NCI-H748 (cell line): ENCODE results near the gene PBX1.

Source experiments
- DNase-seq: peaks from one replicate; lab custom pipeline; 2025; ENCODE audit not compliant: unreplicated experiment; lab: John Stamatoyannopoulos, UW

The PBX1 gene

DNA sequence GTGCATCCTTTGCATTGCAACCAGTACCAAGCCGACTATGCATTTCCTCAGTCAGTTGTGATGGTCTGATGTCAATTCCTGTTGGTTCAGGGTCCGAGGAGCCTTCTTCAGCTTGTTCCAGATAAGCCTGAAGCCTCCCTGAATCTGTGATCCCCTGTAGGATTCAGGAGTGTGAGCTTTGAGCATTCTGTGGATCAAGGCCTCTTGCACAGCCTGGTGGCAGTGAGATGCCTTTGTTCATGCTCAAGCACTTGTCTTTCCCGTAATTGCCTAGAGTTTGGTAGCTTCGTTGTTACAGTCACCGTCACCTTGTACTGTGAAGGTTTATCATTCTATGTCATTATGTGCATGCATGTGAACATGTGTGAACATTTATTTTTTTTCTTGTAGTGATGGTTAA lies 103.5 kb downstream of the PBX1 start:
- DNase-seq = peak; percentile 15

- no peak for DNase-seq
Measured at GRCh38 chr1:164662955-164663354, 104.0 kb downstream of the PBX1 start.

DNA sequence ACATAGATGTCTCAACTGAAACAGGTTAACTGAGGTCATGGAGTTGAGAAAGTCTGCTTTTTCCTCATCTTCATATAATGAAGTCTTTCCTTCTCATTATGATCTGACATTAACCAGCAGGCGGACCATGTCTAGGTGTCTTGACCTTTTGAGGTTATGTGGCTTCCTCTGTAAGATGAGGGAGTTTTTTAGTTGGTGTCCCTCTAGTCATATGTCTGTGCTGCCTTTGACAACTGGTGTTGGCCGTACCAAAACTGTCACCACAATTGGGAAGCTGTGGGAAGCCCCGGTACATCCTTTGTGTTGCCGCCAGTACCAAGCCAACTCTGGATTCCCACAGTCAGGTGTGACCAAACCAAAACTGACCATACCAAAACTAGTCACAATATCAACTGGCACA lies 105.1 kb downstream of the PBX1 start:
- no peak for DNase-seq

DNA sequence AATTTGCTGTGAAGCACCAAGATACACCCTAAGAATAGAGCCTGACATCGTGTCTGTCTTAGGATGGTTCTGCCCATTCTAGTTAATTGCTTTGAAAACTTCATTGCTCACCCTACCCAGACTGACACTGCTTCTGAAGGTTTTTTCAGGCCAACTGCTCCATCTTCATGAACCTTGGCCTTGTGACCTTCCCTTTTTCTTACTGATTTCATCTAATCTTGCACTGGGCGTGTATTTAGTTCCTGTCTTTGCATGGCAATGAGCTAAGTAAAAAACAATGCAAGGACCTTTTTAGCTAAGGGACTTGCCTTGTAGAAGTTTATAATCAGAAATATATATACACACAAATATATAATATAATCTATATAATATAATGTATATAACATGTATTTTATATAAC lies 108.0 kb downstream of the PBX1 start:
- no peak for DNase-seq

GRCh38 chr1:164667600-164667999 lies 108.6 kb downstream of the PBX1 start:
- no peak for DNase-seq

GRCh38 chr1:164668491-164669400 lies 109.8 kb downstream of the PBX1 start:
- DNase-seq = no peak

- no peak for DNase-seq
Measured at GRCh38 chr1:164670026-164670425, 111.0 kb downstream of the PBX1 start.

DNA sequence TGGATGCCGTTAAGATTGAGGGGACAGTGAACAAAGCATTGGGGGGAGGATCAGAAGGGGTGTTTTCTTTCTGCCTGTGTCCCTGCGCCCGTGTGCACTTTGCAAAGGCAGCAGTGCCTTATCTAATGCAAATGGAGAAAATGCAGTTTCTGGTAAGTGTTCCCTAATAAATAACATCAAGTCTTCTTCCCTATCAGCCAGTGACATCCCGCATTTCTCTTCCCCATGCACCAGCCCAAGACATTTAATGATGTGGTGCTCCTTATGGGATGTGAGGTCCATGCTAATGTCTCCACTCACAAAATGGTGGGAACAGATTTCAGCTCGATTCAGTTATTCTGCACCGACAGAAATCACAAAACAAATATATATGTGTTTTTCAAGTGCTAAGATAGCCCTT lies 111.8 kb downstream of the PBX1 start:
- no peak for DNase-seq

GRCh38 chr1:164671323-164671965 lies 112.5 kb downstream of the PBX1 start:
- DNase-seq = no peak

DNA sequence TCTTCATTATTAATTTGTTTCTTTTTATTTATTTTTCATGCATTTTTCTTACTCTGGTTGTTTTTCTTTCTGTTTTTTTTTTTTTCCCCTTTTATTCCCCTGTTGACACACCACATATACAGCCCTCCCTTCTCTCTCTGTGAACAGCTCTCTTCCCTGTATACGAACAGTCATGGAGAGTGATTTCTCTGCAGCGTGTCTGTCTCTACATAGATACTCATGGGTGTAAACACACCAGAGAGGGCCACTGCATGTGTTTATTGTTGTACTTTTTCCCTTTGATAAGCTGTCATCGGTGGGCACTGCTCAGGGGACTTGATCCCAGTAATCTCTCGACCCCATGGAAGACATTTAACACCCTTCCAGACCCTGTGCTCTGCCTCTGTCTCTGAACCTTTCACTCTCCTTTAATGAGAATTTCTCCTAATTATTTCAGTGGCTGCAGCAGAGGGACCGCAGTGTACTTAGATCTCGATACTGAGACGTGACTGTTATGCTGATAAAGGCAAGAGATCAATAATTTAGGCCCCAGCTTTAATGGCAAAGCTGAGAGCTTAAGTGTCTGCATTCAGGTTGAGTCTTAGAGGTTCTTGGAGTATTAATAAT lies 113.1 kb downstream of the PBX1 start:
- DNase-seq = no peak

DNA sequence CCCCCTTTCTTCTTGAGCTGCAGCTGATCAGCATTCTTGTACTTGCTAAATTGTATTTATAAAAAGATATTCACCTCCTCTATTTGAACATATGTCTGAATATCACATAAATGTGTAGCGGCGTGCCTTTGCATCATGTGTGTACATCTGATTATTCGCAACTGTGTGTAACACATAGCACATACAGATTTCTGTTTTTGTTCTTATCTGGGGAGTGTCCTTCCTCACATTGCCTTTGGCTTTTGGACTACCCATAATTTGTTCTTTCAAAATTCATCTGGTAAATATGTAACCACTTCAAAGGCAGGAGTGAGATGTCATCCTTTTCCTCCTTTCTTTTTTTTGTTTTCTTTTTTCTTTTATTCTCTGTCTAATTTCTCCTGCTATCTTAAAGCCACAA lies 113.6 kb downstream of the PBX1 start:
- DNase-seq = no peak

GRCh38 chr1:164673584-164674214 lies 114.7 kb downstream of the PBX1 start:
- no peak for DNase-seq

- DNase-seq = no peak
Measured at GRCh38 chr1:164675342-164675904, 116.4 kb downstream of the PBX1 start.

- DNase-seq = no peak
Measured at GRCh38 chr1:164678136-164678700, 119.2 kb downstream of the PBX1 start.

DNA sequence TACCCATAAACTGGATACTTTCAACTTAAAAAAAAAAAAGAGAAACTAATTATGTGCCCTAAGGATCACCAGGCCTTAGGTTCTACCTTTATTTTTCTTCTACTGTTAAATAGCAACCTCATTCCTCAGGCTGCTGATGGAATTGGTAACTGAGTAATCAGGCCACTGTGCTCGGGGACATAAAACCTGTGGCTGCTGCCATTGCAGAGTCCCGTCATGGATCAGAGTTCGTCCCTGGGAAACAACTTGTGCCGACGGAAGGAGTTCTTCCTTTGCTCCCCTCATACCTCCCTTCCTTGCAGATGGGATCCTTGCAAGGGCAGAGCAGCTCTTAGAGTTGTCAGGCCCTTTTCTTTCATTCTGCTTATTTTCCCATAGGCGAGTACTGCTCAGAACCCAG lies 123.6 kb downstream of the PBX1 start:
- DNase-seq = no peak

DNA sequence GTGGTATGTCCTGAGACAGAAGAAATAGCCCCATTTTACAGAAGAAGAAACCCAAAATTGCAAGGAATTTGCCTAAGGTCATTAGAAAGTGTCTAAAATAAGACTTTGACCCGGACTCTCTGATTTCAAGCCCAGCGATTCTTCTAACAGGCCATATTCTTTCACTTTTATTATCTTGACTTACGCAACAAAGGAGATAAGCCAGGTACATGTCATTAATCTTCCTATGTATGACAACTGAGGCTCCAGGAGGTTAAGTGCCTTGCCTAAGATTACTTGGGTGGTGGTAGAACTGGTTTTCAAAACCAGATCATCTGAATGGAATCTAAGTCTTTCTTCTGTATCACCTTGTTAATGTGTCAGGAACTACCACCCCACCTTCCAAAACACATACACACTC lies 124.3 kb downstream of the PBX1 start:
- DNase-seq = peak; percentile 10

DNA sequence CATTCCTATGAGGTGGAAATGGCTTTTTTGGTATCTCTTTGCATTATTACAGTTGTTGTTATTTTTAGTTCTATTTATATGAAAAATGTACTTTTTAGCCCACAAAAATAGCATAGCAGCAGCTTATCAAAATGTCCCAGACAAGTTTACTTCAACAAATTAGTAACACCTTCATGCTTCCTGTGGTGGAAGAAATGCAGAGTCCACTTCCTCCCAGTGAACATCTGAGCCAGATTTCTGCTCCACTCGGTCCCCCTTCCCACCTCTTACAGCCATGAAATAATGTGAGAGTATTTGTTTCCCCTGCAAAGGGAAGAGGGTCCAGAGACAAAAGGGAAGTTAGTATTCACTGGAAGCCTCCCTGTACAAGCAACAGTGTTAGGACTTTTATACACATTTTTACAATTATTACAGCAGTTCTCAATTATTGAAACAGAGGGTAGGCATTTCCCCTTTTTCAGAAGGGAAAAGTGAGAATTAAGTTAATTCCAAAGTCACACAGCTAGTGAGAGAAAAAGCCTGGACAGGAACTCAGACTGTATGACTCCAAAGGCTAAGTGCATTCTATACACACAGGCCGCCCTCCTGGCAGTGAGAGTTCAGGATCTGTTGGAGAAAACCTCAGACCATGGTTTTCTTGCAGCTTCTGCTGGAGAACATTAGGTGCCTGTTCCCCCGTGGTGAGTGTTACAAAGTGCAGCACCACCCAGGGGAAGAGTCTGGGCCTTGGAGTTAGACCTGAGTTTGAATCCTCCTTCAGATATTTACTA lies 126.5 kb downstream of the PBX1 start:
- no peak for DNase-seq

DNA sequence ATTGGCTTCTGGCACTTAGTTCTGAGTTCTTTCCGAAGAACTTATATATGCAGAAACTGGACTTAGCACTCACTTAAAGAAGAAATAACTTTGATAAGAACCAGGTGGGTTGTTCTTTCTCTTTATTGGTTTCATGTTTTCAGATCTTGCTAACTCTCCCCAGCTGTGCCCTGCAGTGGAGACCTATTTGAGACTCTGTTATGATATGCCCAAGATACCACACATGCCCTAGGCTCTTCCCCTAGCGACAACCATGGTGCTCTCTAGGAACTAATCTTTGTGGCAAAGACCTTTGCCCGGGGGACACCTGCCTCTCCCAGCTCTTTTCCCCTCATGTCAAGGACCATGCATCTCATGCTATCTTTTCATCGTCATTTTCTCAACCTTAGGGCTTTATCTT lies 128.8 kb downstream of the PBX1 start:
- DNase-seq = no peak

- peak; percentile 39 for DNase-seq
Measured at GRCh38 chr1:164688791-164689190, 129.8 kb downstream of the PBX1 start.
